ENCODE measurements around the gene ZMYM3. TPM values are rescaled to one million over a fixed set of nuclear protein-coding genes. Genes with fewer than 3 reads are reported as not detected.

ZMYM3 gene
- total RNA-seq, 1 experiment from 2014 or later, result 77.5 TPM

DNA sequence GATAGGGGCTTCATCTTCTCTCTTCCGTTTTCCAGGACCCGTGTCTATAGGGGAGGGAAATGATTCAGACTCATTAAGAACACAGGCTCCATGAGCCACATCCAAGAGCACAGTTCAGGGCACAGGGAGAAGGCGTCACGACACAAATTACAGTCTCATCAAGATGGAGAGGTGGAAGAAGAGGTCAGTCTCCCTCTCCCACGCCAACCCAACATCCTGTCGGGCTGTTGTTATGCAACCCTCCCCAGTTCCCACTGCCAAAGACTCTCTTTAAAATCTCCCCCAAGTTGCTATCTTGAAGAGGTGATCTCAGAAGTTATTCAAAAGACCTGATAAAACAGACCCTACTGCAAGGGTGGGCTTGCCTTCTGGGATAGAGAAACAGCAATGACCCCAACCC is 12.6 kb downstream of the ZMYM3 start:
- POLR2A ChIA-PET, result no interaction called here
- no peaks in the 10 kb centered on the region for H3K9me3 Mint-ChIP-seq
- ATAC-seq, result no peak

DNA sequence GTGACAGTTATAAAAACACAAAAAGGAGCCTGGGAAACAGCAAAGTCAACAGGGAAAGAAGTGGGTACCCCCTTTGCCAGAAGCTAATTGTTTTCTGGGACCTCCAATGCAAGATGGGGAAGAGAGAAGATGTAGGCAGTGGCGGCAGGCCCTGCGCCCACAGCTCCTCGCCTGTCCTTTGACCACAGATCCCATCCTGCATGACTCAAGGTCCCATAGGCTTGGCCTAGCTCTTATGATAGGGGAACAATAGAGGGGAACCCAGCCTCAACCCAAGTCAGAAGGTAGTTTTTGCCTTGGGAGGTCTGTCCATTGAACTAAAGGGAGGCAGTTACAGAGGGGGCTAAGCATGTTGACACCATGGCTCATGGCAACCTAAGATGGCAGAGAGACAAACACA is 14.2 kb downstream of the ZMYM3 start:
- H3K4me1 Mint-ChIP-seq, result no peaks in the 10 kb centered on the region
- ChIA-PET POLR2A (interaction anchor here (1.0 kb wide), 1 partner anchor 44 kb away, joined by 3 read pairs; the partner anchor contains the start of gene NONO), CTCF (no interaction called here)
- no peak overlapping the region for H3K4me3 Mint-ChIP-seq
- no peak for TF ChIP-seq ZNF416 (CRISPR knock-in tag; IDR thresholded peaks at IDR 0.05)
- TF ChIP-seq, protein P1, sequence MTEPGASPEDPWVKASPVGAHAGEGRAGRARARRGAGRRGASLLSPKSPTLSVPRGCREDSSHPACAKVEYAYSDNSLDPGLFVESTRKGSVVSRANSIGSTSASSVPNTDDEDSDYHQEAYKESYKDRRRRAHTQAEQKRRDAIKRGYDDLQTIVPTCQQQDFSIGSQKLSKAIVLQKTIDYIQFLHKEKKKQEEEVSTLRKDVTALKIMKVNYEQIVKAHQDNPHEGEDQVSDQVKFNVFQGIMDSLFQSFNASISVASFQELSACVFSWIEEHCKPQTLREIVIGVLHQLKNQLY (CRISPR knock-in tag; IDR thresholded peaks at IDR 0.05), result no peak
- no peak for TF ChIP-seq HMGA2 (CRISPR knock-in tag; IDR thresholded peaks at IDR 0.05)
- TF ChIP-seq PRRX2 (CRISPR knock-in tag; IDR thresholded peaks at IDR 0.05), result no peak
- no peak for TF ChIP-seq TEAD4 (CRISPR knock-in tag; IDR thresholded peaks at IDR 0.05)
- TF ChIP-seq FOXP1 (CRISPR knock-in tag; IDR thresholded peaks at IDR 0.05; ENCODE audit: borderline replicate concordance), result no peak
- TF ChIP-seq, protein P2, sequence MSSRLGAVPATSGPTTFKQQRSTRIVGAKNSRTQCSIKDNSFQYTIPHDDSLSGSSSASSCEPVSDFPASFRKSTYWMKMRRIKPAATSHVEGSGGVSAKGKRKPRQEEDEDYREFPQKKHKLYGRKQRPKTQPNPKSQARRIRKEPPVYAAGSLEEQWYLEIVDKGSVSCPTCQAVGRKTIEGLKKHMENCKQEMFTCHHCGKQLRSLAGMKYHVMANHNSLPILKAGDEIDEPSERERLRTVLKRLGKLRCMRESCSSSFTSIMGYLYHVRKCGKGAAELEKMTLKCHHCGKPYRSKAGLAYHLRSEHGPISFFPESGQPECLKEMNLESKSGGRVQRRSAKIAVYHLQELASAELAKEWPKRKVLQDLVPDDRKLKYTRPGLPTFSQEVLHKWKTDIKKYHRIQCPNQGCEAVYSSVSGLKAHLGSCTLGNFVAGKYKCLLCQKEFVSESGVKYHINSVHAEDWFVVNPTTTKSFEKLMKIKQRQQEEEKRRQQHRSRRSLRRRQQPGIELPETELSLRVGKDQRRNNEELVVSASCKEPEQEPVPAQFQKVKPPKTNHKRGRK (CRISPR knock-in tag; IDR thresholded peaks at IDR 0.05; ENCODE audit: borderline replicate concordance), result no peak
- TF ChIP-seq CREM (CRISPR knock-in tag; IDR thresholded peaks at IDR 0.05), result no peak
- no peak for DNase-seq (ENCODE audit: low spot score)
- no peaks in the 10 kb centered on the region for H3K9me3 Mint-ChIP-seq
- ATAC-seq, result no peak
- H3K36me3 Mint-ChIP-seq, result peaks cover 49% of the 10 kb centered on the region
- no peaks in the 10 kb centered on the region for H3K27me3 Mint-ChIP-seq (ENCODE audit: low read depth)
- peak overlapping the region; percentile 49; the same call in 1 of the 2 replicates for H3K27ac Mint-ChIP-seq

More for the DNA sequence above, 12.6 kb downstream of the ZMYM3 start:
- Mint-ChIP-seq H3K36me3 (peaks cover 61% of the 10 kb centered on the region), H3K27me3 (ENCODE audit: low read depth) (no peaks in the 10 kb centered on the region), H3K4me3 (no peak overlapping the region), H3K27ac (no peak overlapping the region), H3K4me1 (no peaks in the 10 kb centered on the region)
- no peak for DNase-seq (ENCODE audit: low spot score)
- CTCF ChIA-PET, result no interaction called here
- TF ChIP-seq FOXJ3 (CRISPR knock-in tag; IDR thresholded peaks at IDR 0.05; ENCODE audit: borderline replicate concordance), result no peak
- TF ChIP-seq, protein P3, sequence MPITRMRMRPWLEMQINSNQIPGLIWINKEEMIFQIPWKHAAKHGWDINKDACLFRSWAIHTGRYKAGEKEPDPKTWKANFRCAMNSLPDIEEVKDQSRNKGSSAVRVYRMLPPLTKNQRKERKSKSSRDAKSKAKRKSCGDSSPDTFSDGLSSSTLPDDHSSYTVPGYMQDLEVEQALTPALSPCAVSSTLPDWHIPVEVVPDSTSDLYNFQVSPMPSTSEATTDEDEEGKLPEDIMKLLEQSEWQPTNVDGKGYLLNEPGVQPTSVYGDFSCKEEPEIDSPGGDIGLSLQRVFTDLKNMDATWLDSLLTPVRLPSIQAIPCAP (CRISPR knock-in tag; IDR thresholded peaks at IDR 0.05), result no peak
- TF ChIP-seq HMGA2 (CRISPR knock-in tag; IDR thresholded peaks at IDR 0.05), result no peak
- TF ChIP-seq, protein P4, sequence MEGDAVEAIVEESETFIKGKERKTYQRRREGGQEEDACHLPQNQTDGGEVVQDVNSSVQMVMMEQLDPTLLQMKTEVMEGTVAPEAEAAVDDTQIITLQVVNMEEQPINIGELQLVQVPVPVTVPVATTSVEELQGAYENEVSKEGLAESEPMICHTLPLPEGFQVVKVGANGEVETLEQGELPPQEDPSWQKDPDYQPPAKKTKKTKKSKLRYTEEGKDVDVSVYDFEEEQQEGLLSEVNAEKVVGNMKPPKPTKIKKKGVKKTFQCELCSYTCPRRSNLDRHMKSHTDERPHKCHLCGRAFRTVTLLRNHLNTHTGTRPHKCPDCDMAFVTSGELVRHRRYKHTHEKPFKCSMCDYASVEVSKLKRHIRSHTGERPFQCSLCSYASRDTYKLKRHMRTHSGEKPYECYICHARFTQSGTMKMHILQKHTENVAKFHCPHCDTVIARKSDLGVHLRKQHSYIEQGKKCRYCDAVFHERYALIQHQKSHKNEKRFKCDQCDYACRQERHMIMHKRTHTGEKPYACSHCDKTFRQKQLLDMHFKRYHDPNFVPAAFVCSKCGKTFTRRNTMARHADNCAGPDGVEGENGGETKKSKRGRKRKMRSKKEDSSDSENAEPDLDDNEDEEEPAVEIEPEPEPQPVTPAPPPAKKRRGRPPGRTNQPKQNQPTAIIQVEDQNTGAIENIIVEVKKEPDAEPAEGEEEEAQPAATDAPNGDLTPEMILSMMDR (IDR thresholded peaks at IDR 0.05), result no peak
- TF ChIP-seq, protein P5, sequence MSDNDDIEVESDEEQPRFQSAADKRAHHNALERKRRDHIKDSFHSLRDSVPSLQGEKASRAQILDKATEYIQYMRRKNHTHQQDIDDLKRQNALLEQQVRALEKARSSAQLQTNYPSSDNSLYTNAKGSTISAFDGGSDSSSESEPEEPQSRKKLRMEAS (CRISPR knock-in tag; IDR thresholded peaks at IDR 0.05), result no peak
- no peak for TF ChIP-seq NR2C2 (CRISPR knock-in tag; IDR thresholded peaks at IDR 0.05)
- TF ChIP-seq NFATC4 (CRISPR knock-in tag; IDR thresholded peaks at IDR 0.05), result no peak
- TF ChIP-seq OVOL2 (CRISPR knock-in tag; IDR thresholded peaks at IDR 0.05; ENCODE audit: borderline replicate concordance), result no peak
- TF ChIP-seq, protein P2 (CRISPR knock-in tag; IDR thresholded peaks at IDR 0.05; ENCODE audit: borderline replicate concordance), result no peak
- no peak for TF ChIP-seq TEAD4 (CRISPR knock-in tag; IDR thresholded peaks at IDR 0.05)
- no peak for TF ChIP-seq MXD4 (CRISPR knock-in tag; IDR thresholded peaks at IDR 0.05; ENCODE audit: borderline replicate concordance)
- no peak for TF ChIP-seq ZNF317 (CRISPR knock-in tag; IDR thresholded peaks at IDR 0.05; ENCODE audit: borderline replicate concordance, low read depth)
- no peak for TF ChIP-seq GRHL2 (CRISPR knock-in tag; IDR thresholded peaks at IDR 0.05; ENCODE audit: insufficient replicate concordance, severe bottlenecking)
- no peak for TF ChIP-seq NR1H2 (CRISPR knock-in tag; IDR thresholded peaks at IDR 0.05)
- no peak for TF ChIP-seq NFYB (CRISPR knock-in tag; conservative IDR thresholded peaks at IDR 0.05; ENCODE audit: low read depth)
- TF ChIP-seq SP1 (CRISPR knock-in tag; conservative IDR thresholded peaks at IDR 0.05), result no peak
- TF ChIP-seq ELF4 (CRISPR knock-in tag; IDR thresholded peaks at IDR 0.05; ENCODE audit: low read depth), result no peak
- TF ChIP-seq NFE2L1 (CRISPR knock-in tag; IDR thresholded peaks at IDR 0.05), result no peak
